GM18498 (cell line): ENCODE data around the gene CYB5R4.

Experiments used
- ATAC-seq: cut with Tn5 transposase; IDR thresholded peaks from one replicate; pipeline ENCODE4 v1.9.1; 2021; ENCODE audit warnings: mild to moderate bottlenecking, moderate library complexity; ENCODE audit not compliant: unreplicated experiment

Gene CYB5R4

DNA sequence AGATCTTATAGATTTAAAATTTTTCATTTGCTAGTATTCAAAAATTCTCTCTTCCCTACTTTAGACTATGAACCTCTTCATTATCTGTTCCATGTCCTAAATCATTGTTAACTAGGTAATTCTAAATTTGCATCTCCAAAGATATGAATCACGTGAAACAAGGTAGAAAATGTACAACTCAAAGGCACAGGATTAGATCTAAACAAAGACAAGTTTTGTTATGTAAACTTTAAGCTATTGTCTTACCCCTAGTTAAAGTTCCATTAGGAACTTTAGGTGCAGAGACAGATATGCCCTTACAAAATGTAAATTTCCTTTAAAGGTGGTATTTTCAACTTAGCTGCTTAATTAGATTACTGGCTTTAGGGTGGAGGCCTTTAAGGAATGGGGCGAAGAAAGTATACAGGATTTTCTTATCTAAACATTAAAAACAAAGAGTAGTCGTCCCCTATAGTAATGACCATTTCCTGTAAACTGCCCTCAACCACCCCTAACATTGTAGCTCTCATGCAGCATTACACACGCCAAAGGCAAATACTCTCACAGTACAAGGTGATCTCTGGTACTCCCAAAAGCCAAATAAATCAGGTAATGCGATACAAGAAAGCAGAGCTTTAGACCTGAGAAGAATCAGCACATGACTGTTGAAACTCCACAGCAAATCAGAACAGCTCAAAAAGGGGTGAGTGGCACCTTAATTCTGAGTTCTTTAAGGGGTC is 116.7 kb downstream of the CYB5R4 start:
- no peak for ATAC-seq

DNA sequence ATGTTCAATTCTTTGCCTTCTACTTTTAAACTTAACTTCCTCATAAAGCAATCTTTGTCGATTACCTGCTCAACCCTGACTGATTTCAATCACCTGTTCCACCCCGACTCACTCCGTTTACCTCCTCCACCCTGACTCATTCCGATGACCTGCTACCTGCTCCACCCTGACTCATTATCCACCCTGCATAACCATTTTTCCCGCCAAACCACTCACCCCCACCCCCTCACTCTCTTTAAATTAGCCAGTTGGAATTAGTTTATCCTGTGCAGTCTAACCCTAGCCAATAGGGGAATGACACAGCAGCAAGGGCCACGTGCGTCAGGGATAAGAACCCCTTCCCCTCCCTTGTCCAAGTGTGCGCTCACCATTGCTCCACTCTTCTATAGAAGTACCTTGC is 117.4 kb downstream of the CYB5R4 start:
- ATAC-seq, result no peak

DNA sequence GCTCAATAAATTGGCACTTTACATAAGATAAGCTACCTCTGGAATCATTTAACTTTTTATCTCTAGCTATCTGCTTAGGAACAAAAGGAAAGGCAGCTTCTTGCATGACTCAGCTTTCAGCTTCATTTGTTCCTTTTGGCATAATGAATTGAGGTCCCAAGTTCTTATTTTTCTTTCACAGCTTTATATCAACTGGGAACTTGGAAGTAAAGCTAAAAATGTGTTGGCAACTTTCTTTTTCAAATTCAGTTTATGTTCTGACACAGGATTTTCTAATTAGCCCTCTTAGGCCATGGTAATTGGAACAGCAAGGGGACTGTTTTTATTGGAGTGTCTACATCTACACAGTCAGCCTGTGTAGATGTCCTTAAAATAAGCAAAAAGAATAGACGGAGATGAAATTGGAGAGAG is 118.8 kb downstream of the CYB5R4 start:
- no peak for ATAC-seq

DNA sequence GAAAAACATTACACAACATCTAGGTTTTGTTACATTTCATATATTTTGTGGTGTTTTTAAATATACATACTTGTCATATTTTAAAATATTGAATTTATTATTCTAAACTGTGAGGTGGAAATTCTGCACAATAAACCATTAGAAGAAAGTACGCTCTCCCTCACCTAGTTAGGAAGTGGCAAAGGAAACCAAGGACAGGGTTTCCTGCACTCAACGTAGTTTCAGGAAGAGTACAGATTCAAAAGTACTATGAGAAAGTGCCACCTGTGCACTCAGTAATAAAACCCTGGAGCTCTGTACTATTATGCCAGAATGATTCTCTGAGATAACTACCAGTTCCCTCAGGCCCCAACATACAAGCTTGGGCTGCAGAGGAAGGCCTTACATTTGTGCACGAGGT is 119.5 kb downstream of the CYB5R4 start:
- no peak for ATAC-seq

DNA sequence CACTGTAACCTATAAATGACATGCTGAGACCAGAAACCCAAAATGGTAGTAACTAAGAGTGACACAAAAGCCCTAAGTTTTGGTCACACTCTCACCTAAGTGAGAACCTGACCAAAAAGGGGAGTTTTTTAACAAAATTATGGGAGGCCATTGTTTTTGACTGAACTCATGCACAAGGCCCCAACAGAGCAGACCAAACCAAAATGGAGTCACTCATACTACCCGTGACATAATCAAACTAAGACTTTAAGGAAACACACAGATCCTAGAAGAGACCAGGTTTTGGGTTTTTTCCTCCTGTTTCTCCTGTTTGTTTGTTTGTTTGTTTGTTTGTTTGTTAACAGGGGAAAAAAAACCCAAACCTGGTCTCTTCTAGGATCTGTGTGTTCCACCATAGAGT is 124.9 kb downstream of the CYB5R4 start:
- no peak for ATAC-seq

DNA sequence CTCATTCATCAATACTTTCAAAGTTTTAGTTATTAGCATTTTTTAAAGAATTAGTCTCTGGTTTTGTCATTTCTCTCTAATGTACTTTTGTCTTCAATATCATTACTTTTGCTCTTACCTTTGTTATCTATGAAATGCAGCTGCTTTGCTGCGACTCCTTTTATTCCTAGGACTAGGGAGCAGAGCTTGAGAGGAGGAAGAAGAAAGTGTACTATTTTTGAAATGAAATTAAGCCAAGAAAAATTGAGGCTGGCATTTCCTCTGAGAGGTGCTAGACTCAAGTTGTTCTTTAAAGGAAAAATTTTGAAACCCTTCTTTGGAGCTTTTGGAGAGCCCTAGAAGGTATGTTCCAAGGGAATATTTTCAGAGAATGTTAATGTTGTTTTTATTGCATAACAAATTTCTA is 125.8 kb downstream of the CYB5R4 start:
- no peak for ATAC-seq

DNA sequence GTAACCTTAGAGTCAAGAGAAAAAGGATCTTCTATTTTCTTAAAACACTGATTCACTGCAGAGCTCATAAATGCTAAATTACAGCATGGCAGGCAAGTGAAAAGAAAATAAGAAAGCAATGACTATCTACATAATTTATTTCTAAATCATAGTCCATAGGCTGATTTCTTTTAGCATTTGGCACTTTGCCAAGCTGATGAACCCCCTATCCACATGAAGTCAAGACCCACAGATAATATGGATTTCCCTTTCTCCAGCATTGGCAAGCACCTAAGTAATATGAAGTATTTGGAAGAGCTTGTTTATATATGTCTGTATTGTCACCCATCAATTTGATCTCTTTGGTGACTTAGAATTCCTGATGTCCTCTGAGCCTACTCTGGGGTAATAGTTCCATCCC is 126.2 kb downstream of the CYB5R4 start:
- no peak for ATAC-seq

DNA sequence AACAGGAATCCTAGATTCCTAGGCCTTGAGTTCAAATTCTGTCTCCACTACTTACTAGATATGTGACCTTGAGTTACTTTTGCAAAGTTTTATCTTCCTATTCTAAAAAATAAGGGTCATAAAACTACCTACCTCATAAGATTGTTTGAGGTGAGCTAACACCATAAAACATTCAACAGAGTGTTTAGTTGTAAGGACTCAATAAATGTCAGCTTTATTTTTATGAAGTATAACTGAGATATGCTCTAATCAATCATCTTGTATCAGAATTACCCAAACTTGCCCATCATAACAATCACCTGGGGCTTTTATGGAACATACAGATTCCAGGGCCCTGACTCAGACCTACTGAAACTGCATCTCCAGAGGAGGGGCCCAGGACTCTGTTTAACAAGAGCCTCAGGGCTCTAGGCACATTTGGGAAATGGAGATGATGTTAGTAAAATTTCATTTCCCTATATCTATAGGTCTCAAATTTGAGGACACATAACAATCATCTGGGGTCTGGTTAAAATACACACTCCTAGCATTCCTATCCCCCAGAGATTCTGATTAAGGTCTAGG is 138.6 kb downstream of the CYB5R4 start:
- ATAC-seq, result no peak

DNA sequence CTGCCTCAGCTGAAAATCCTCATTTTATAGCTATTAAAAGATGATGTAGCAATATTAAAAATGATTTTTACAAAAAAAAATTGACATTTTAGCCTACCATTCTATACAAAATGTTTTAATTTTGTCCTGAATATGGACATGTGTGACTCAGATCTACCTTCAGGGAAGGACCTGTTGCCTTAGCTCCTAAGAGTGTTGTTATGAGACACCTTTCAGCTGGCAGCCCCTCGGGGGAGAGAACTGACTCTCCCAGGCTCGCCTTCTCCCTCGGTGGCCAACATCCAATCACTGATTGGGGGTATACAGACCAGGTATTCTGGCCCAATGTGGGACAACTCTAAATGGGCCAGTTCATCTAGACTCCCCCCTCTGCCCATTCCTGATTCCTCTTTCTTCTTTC is 141.6 kb downstream of the CYB5R4 start:
- no peak for ATAC-seq

DNA sequence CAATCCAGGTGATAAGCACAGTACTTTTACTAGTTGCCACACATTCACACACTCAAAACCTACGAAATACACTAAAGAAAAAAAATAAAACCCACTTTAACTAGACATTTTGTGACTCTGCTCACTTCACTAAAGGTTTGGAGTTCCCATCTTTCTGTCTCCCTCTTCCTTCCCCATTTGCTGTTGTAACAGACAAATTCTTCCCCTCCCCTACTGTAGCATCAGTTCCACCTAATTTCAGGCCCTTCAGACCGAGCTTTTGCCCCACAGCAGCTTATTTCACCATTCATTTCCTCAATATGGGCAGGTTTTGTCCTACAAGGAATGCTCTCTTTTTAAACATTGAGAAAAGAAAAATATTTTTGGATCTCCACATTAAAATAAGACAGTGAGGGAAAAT is 142.7 kb downstream of the CYB5R4 start:
- ATAC-seq, result no peak

DNA sequence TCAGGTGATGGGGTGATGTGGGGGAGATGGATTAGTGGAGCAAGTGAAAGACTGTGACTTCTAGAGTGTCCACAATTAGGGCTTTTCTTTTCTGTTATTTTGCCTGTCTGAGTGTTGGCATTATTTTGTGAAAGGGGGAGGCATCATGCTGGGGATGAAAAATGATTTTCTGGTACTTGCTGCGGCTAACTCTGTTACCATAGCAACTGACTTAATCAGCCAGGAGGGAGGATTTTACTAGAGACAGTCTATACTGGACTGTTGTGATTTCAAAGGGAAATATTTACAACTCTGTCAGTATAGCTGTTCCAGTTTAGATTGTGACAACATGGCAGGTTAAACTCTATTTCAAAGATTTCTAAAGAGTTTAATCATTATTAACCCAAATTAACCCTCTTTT is 143.6 kb downstream of the CYB5R4 start:
- no peak for ATAC-seq

DNA sequence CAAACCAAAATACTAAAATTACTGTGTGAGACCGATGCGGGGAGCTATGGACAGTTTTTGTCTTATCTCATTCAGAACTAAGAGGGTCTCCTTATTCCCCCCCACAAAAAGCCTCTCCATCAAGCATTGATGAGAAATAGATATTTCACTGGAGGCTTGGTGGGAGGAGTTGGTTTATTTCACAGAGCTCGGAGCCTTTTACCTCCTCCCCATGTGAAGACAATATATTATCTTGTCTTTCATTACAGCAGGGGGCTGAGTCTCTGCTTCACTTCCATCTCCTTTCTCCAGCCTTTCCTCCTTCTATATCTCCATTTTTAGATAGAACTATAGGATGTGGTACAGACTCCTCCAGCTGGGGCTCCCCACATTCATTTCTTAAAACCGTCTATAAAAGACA is 144.2 kb downstream of the CYB5R4 start:
- ATAC-seq, result no peak

DNA sequence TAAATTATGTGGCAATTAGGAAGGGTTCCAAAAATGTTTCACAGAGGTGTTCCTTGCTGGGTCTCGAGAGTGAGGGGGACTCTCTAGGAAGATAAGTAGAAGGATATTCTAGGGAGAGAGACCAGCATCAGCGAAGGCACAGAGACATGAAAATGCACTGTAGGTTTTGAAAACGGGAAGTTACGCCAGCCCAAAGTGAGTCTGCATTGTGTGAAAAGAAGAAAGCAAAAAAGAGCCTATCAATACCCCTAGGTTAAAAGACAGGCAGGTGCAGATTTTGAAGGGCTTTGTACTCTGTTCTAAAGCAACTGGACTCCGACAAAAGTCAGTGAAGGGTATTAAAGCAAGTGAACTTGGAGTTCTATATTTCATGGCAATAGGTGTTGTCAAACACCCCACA is 148.4 kb downstream of the CYB5R4 start:
- ATAC-seq, result no peak

DNA sequence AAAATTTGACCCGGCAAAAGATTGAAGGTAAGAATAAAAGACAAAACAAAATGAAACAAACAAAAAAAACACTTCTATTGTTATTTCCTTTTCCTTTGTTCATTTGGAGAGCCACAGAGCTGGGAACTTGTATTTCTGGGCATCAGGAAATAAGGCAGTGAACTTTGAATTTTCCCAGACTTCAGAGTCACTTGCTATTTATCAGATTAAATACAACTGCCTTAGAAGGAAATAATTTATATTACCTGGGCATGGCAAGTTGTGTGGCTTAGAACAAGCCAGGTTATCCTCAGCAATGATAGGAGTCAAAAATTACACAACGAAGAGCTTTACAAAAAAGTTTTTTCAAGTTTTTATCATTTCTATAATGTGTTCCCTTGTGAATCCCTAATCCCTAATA is 153.9 kb downstream of the CYB5R4 start:
- no peak for ATAC-seq

DNA sequence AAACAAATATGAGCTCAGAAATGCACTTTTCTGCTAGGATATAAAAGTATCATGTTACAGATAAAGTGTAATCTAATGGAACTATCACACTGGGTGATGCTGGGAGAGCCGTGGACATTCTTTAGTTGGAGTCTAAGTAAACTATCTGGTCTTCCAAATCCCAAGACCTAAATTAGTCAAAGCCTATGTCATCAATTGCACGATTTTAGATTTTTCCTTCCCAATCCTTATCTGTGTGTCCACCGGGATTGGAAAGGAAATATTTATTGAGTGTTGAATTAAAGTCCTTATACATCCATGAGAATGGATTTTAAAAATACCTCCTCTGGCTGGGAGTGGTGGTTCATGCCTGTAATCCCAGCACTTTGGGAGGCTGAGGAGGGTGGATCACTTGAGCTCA is 154.4 kb downstream of the CYB5R4 start:
- no peak for ATAC-seq

DNA sequence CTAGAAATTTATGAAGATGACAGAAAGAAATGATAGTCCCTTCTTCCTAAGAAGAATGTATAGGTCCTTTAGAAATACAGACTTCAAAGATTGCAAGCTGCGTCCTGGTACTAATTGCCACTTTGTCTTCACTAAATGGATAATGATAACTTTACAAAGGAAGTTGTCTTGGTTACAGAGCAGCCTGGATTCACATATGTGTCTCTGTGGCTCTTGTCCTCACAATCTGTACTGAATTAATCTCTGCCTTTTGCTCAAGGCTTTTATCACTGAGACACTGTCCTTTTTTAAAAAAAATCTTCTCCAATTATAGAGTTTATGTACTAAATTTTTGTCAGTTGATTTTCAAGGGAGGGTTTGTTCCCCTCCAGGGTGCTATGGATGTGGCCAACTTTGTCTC is 156.5 kb downstream of the CYB5R4 start:
- no peak for ATAC-seq
